Measurements from ENCODE around the gene OAS2. TPM values are rescaled to one million over a fixed set of nuclear protein-coding genes. Genes with fewer than 3 reads are reported as not detected.

The OAS2 gene
- total RNA-seq, 1 experiment from 2014 or later, result 0.25 TPM

GRCh38 chr12:112977139-112977538 is 1.2 kb upstream of the OAS2 start:
- no TSS peak for BruUV-seq (replicated peaks)
- Histone ChIP-seq H3K4me3 (ENCODE audit: low read depth, low read length) (no peak overlapping the region), H3K4me1 (no peaks in the 10 kb centered on the region), H3K9me3 (no peaks in the 10 kb centered on the region), H3K36me3 (ENCODE audit: control insufficient read depth, insufficient read depth, low read length) (no peaks in the 10 kb centered on the region), H3K27me3 (replicated peaks; ENCODE audit: control insufficient read depth, insufficient read depth, low read length) (no peaks in the 10 kb centered on the region; the same call in 1 of the 2 replicates)
- TF ChIP-seq CTCF (IDR thresholded peaks at IDR 0.05; ENCODE audit: insufficient read depth in 1 of 2, low read depth in 1 of 2, low read length in 1 of 2, severe bottlenecking in 1 of 2, unreplicated experiment in 1 of 2), result no peak
- Mint-ChIP-seq H3K27ac (ENCODE audit: unreplicated experiment) (no peak overlapping the region), H3K4me1 (ENCODE audit: low read depth, unreplicated experiment) (no peaks in the 10 kb centered on the region), H3K4me3 (ENCODE audit: unreplicated experiment) (no peak overlapping the region), H3K27me3 (ENCODE audit: insufficient read depth, unreplicated experiment) (peaks cover 14% of the 10 kb centered on the region), H3K9me3 (ENCODE audit: unreplicated experiment) (peaks cover 1% of the 10 kb centered on the region), H3K36me3 (ENCODE audit: insufficient read depth, unreplicated experiment) (no peaks in the 10 kb centered on the region)
- no peak for DNase-seq
- intact Hi-C loops (cut with micrococcal nuclease; ENCODE audit: unreplicated experiment), result no loop called here
- CTCF ChIA-PET, result interaction anchor here (1.3 kb wide), 1 partner anchor 14 kb away, joined by 3 read pairs; no protein-coding TSS in a partner anchor
- POLR2A ChIA-PET, result no interaction called here

GRCh38 chr12:112977641-112978040 is 678 bp upstream of the OAS2 start:
- no peaks in the 10 kb centered on the region for H3K9me3 ChIP-seq
- no peak for TF ChIP-seq CTCF (IDR thresholded peaks at IDR 0.05; ENCODE audit: insufficient read depth in 1 of 2, low read depth in 1 of 2, low read length in 1 of 2, severe bottlenecking in 1 of 2, unreplicated experiment in 1 of 2)
- ChIA-PET POLR2A (interaction anchor here (0.6 kb wide), 1 partner anchor 585 kb away, joined by 4 read pairs; no protein-coding TSS in a partner anchor), CTCF (interaction anchor here (1.0 to 1.4 kb wide), 3 partner anchors 14 to 77 kb away, joined by 3 to 6 read pairs (median 4); no protein-coding TSS in a partner anchor)
- Mint-ChIP-seq H3K9me3 (ENCODE audit: unreplicated experiment) (peaks cover 6% of the 10 kb centered on the region), H3K4me3 (ENCODE audit: unreplicated experiment) (no peak overlapping the region), H3K27ac (ENCODE audit: unreplicated experiment) (no peak overlapping the region), H3K36me3 (ENCODE audit: insufficient read depth, unreplicated experiment) (no peaks in the 10 kb centered on the region), H3K27me3 (ENCODE audit: insufficient read depth, unreplicated experiment) (peaks cover 17% of the 10 kb centered on the region), H3K4me1 (ENCODE audit: low read depth, unreplicated experiment) (no peaks in the 10 kb centered on the region)
- no peaks in the 10 kb centered on the region for H3K36me3 ChIP-seq (ENCODE audit: control insufficient read depth, insufficient read depth, low read length)
- BruUV-seq (replicated peaks), result no TSS peak
- no peaks in the 10 kb centered on the region; the same call in 1 of the 2 replicates for H3K27me3 ChIP-seq (replicated peaks; ENCODE audit: control insufficient read depth, insufficient read depth, low read length)
- H3K4me3 ChIP-seq (ENCODE audit: low read depth, low read length), result no peak overlapping the region
- H3K4me1 ChIP-seq, result no peaks in the 10 kb centered on the region
- no peak for DNase-seq
- intact Hi-C loops (cut with micrococcal nuclease; ENCODE audit: unreplicated experiment), result no loop called here

GRCh38 chr12:112979041-112979680 is 842 bp downstream of the OAS2 start:
- intact Hi-C loops (cut with micrococcal nuclease; ENCODE audit: unreplicated experiment), result no loop called here
- Histone ChIP-seq H3K27me3 (replicated peaks; ENCODE audit: control insufficient read depth, insufficient read depth, low read length) (no peaks in the 10 kb centered on the region; the same call in 1 of the 2 replicates), H3K36me3 (ENCODE audit: control insufficient read depth, insufficient read depth, low read length) (no peaks in the 10 kb centered on the region), H3K4me3 (ENCODE audit: low read depth, low read length) (no peak overlapping the region), H3K4me1 (no peaks in the 10 kb centered on the region), H3K9me3 (peaks cover 2% of the 10 kb centered on the region)
- no TSS peak for BruUV-seq (replicated peaks)
- ChIA-PET CTCF (no interaction called here), POLR2A (no interaction called here)
- peaks cover 20% of the 10 kb centered on the region for H3K9me3 Mint-ChIP-seq (ENCODE audit: unreplicated experiment)
- DNase-seq, result no peak
- H3K4me3 Mint-ChIP-seq (ENCODE audit: unreplicated experiment), result no peak overlapping the region
- TF ChIP-seq CTCF (IDR thresholded peaks at IDR 0.05; ENCODE audit: insufficient read depth in 1 of 2, low read depth in 1 of 2, low read length in 1 of 2, severe bottlenecking in 1 of 2, unreplicated experiment in 1 of 2), result no peak
- H3K27me3 Mint-ChIP-seq (ENCODE audit: insufficient read depth, unreplicated experiment), result peaks cover 17% of the 10 kb centered on the region
- no peak overlapping the region for H3K27ac Mint-ChIP-seq (ENCODE audit: unreplicated experiment)
- no peaks in the 10 kb centered on the region for H3K4me1 Mint-ChIP-seq (ENCODE audit: low read depth, unreplicated experiment)
- no peaks in the 10 kb centered on the region for H3K36me3 Mint-ChIP-seq (ENCODE audit: insufficient read depth, unreplicated experiment)
